HepG2 (cell line): ENCODE measurements around the gene DSEL. TPM values are rescaled to one million over a fixed set of nuclear protein-coding genes. Genes with fewer than 3 reads are reported as not detected.

Experiments
- ATAC-seq: fragments of 200-7000 bp; cut with Tn5 transposase; 3 replicates; pipeline ENCODE4 v1.9.1; 2020; ENCODE audit warnings: mild to moderate bottlenecking, moderate library complexity
- BruUV-seq: library from RNA; stranded (reverse); fragments of 400-500 nt; replicated peaks from 2 replicates; lab custom pipeline; 2021; lab: Mats Ljungman, UMichigan
- CTCF ChIA-PET: fragments of 300-600 bp; formaldehyde crosslinking; extraction: SDS; loops from one replicate; lab custom pipeline; 2021; ENCODE audit warnings: low total read pairs, inconsistent platforms, low intra/inter-chr PET ratio; lab: Yijun Ruan, JAX
- POLR2A ChIA-PET: fragments of 350-600 bp; sonication (Branson Sonifier 250); formaldehyde crosslinking; loops from one replicate; lab custom pipeline; 2020; ENCODE audit warnings: antibody characterized with exemption, inconsistent platforms; lab: Yijun Ruan, JAX
- DNase-seq: peaks from one replicate; pipeline ENCODE4 v3.0.0-alpha.2; 2015; ENCODE audit warnings: low spot score
- FAIRE-seq: peaks from 3 replicates; lab custom pipeline; 2011; peaks lifted over from hg19 to GRCh38; lab: Jason Lieb, UNC
- H2AFZ ChIP-seq: one replicate; pipeline ENCODE4 v1.6.1; 2011; ENCODE audit warnings: low read length, inconsistent platforms
- H3K27ac ChIP-seq: fragments of 300-600 bp; 3 replicates; pipeline ENCODE4 v1.8.0; 2011; ENCODE audit warnings: mixed run types, mild to moderate bottlenecking, mixed read lengths, low read length, inconsistent platforms; ENCODE audit not compliant: insufficient read depth; ENCODE audit errors: extremely low read length
- H3K27me3 ChIP-seq, 2 experiments: fragments of 200-600 bp in 1 of 2; 2 replicates in 1 of 2; 3 replicates in 1 of 2; pipeline versions ENCODE4 v1.6.0 to v1.8.0; 2011; ENCODE audit warnings: low read length in 2 of 2, mild to moderate bottlenecking in 2 of 2, moderate library complexity in 2 of 2, inconsistent platforms in 1 of 2; ENCODE audit not compliant: insufficient read depth in 2 of 2, control insufficient read depth in 1 of 2
- H3K36me3 ChIP-seq, 2 experiments: fragments of 200-600 bp in 1 of 2; replicated peaks in 1 of 2; 2 replicates in 1 of 2; 3 replicates in 1 of 2; pipeline versions ENCODE4 v1.5.1 to v1.8.0; 2011; ENCODE audit warnings: low read length in 2 of 2, inconsistent platforms in 1 of 2; ENCODE audit not compliant: insufficient read depth in 2 of 2, control insufficient read depth in 1 of 2
- H3K4me1 ChIP-seq: 2 replicates; pipeline ENCODE4 v1.5.1; 2012; ENCODE audit warnings: low read length, inconsistent platforms; ENCODE audit not compliant: insufficient read depth
- H3K4me2 ChIP-seq: 2 replicates; pipeline ENCODE4 v1.6.0; 2011; ENCODE audit warnings: low read depth, low read length, inconsistent platforms
- H3K4me3 ChIP-seq, 3 experiments: fragments of 200-600 bp in 1 of 3; sonication (generic), shearing (Covaris generic) in 1 of 3; replicated peaks in 1 of 3; 2 replicates each; pipeline ENCODE4 v1.5.1; 2011 to 2016; ENCODE audit warnings: low read length in 3 of 3, inconsistent platforms in 2 of 3, low read depth in 2 of 3, mild to moderate bottlenecking in 2 of 3, control low read depth in 1 of 3, mixed read lengths in 1 of 3; ENCODE audit not compliant: insufficient read depth in 1 of 3
- H3K79me2 ChIP-seq: one replicate; pipeline ENCODE4 v1.6.1; 2011; ENCODE audit warnings: low read length, inconsistent platforms; ENCODE audit not compliant: insufficient read depth
- H3K9ac ChIP-seq: 2 replicates; pipeline ENCODE4 v1.6.0; 2011; ENCODE audit warnings: mild to moderate bottlenecking, low read depth, low read length, inconsistent platforms; ENCODE audit not compliant: insufficient read depth
- H3K9me3 ChIP-seq: 2 replicates; pipeline ENCODE4 v1.5.1; 2012; ENCODE audit warnings: mild to moderate bottlenecking, low read length
- H4K20me1 ChIP-seq: 2 replicates; pipeline ENCODE4 v1.6.0; 2011; ENCODE audit warnings: inconsistent platforms, mild to moderate bottlenecking, low read length, moderate library complexity; ENCODE audit not compliant: insufficient read depth
- BHLHE40 ChIP-seq: IDR thresholded peaks from 2 replicates; pipeline ENCODE4 v1.6.1; 2011; ENCODE audit warnings: low read length, improper control_type of control experiment
- ZFY ChIP-seq: sonication (generic); formaldehyde crosslinking; IDR thresholded peaks from 2 replicates; pipeline ENCODE4 v1.4.0; 2020; ENCODE audit warnings: missing genetic modification reagents
- ZKSCAN5 ChIP-seq: sonication (generic); formaldehyde crosslinking; IDR thresholded peaks from 2 replicates; pipeline ENCODE4 v1.5.1; 2020; ENCODE audit warnings: mild to moderate bottlenecking, missing genetic modification reagents
- ZNF234 ChIP-seq: sonication (generic); formaldehyde crosslinking; conservative IDR thresholded peaks from 2 replicates; pipeline ENCODE4 v1.5.1; 2020; ENCODE audit warnings: mild to moderate bottlenecking, missing genetic modification reagents
- ZNF484 ChIP-seq: sonication (generic); formaldehyde crosslinking; IDR thresholded peaks from 2 replicates; pipeline ENCODE4 v1.5.1; 2020; ENCODE audit warnings: mild to moderate bottlenecking, low read depth, missing genetic modification reagents, borderline replicate concordance
- WGBS: methylation state at CpG from one replicate; pipeline ENCODE4 v1.1.6; 2017; ENCODE audit warnings: low lambda C conversion rate; 5-methylcytosine and 5-hydroxymethylcytosine counted together
- in situ Hi-C: cut with HindIII; loops from 2 replicates; pipeline ENCODE4 v1.10.0; 2017; ENCODE audit warnings: low pct_unique_long_range_greater_than_20kb; ENCODE audit not compliant: extremely low pct_ligation_motif_present
- intact Hi-C: fragments of 100-400 bp; cut with micrococcal nuclease; formaldehyde crosslinking; loops from one replicate; pipeline ENCODE4 v1.10.0; 2022; ENCODE audit not compliant: unreplicated experiment
- polyA plus RNA-seq, 8 experiments: library from polyadenylated mRNA; depleted of rRNA in 3 of 8; stranded (reverse) in 7 of 8; unstranded in 1 of 8; fragments of >200 nt; fragmentation: Illumina TruSeq in 4 of 8; extraction: Trizol in 4 of 8; gene quantifications; 2 replicates each; pipeline versions ENCODE4 v1.2.1 to v1.2.3, GENCODE V29; 2011 to 2016; ENCODE audit warnings: low read depth in 4 of 8, missing spikeins in 1 of 8, mixed read lengths in 1 of 8; ENCODE audit not compliant: insufficient read depth in 1 of 8
- total RNA-seq, 5 experiments: library from RNA; depleted of rRNA; stranded (reverse); fragments of >200 nt; fragmentation: Illumina TruSeq; extraction: Trizol; gene quantifications; 2 replicates each; pipeline ENCODE4 v1.2.3, GENCODE V29; 2016; ENCODE audit warnings: low read depth in 1 of 5
- TF ChIP-seq, protein P1 (sequence below): sonication (generic); formaldehyde crosslinking; conservative IDR thresholded peaks from 2 replicates; pipeline ENCODE4 v1.4.0; 2020; ENCODE audit warnings: missing genetic modification reagents

Gene DSEL
- total and polyA plus RNA-seq, 2 of the 13 experiments (the other 11 are each of a cell fraction or from before 2014, with no cell fraction given): 0.07 to 0.11 TPM

DNA sequence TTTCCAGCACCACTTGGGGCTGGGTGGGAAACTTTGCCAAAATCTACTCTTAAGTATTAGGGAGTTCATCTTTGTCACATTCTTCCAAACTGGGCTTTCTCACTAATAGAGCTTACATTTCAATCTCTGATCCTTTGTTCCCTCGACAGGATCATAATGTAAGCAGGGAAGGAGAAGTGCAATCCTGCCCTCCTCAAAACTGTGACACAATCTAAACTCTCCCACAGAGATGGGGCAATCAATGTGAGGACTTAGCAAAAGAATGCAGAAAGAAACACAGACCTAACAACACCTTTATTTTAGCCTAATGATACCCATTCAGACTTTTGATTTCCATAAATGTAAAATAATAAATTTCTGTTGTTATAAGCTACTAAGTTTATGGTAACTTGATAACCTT, 40.8 kb downstream of the DSEL start (continued):
- no peak for TF ChIP-seq ZKSCAN5

DNA sequence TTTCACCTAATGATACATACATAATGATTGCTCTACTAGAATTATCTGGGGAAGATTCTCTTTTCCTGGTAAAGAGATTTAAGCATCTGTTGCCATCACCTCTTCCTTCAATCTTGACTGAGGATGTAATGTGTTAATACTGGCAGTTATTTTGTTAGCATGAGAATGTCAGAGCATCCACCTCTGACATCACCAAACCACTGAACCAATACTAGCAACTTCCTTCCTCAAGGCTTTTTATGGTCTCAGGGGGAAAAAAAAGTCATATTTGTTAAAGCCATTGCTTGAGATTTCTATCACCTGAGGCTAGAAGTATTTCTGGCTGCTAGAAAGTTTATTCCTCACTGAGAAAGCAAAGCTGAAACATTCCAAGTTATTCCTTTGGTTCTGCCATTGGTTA, 48.5 kb downstream of the DSEL start:
- BruUV-seq: no TSS peak
- Histone ChIP-seq H3K9me3 (no peaks in the 10 kb centered on the region), H3K4me3 (no peak overlapping the region), H3K79me2 (no peaks in the 10 kb centered on the region), H3K4me1 (no peaks in the 10 kb centered on the region), H3K27me3 (no peaks in the 10 kb centered on the region), H3K36me3 (no peaks in the 10 kb centered on the region), H2AFZ (no peak overlapping the region), H3K4me2 (no peak overlapping the region), H3K9ac (no peak overlapping the region), H4K20me1 (no peaks in the 10 kb centered on the region)
- intact Hi-C loops (no loop called here), in situ Hi-C loops (no loop called here)
- ATAC-seq (no peak), FAIRE-seq (no peak), DNase-seq (no peak)
- ChIA-PET CTCF (no interaction called here), POLR2A (no interaction called here)
- TF ChIP-seq, protein P1, sequence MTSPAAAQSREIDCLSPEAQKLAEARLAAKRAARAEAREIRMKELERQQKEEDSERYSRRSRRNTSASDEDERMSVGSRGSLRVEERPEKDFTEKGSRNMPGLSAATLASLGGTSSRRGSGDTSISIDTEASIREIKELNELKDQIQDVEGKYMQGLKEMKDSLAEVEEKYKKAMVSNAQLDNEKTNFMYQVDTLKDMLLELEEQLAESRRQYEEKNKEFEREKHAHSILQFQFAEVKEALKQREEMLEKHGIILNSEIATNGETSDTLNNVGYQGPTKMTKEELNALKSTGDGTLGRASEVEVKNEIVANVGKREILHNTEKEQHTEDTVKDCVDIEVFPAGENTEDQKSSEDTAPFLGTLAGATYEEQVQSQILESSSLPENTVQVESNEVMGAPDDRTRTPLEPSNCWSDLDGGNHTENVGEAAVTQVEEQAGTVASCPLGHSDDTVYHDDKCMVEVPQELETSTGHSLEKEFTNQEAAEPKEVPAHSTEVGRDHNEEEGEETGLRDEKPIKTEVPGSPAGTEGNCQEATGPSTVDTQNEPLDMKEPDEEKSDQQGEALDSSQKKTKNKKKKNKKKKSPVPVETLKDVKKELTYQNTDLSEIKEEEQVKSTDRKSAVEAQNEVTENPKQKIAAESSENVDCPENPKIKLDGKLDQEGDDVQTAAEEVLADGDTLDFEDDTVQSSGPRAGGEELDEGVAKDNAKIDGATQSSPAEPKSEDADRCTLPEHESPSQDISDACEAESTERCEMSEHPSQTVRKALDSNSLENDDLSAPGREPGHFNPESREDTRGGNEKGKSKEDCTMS (CRISPR knock-in tag): no peak
- TF ChIP-seq ZNF484 (CRISPR knock-in tag): no peak
- TF ChIP-seq, all 625 proteins: peak for 0
- no peak overlapping the region for H3K27ac ChIP-seq

DNA sequence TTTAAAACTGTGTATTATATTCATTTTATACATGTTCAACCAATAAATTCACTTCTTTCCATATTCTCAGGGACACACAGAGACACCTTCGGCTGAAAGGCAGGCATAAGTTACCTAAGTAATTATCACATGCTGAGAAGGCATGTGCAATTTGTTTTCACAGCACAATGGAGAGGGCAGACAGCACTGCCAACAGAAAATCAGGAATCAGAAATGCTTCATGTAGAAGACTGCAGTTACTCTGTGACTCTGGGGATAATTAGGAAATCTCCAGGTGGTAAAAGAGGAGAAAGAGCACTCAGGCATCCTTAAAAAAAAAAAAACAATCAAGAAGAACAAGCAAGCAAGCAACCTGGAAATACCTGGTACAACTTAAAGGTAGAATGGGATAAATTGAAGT, 49.3 kb downstream of the DSEL start:
- ATAC-seq (no peak), DNase-seq (no peak), FAIRE-seq (no peak)
- TF ChIP-seq ZFY (CRISPR knock-in tag): no peak
- TF ChIP-seq BHLHE40: no peak
- TF ChIP-seq ZNF234: no peak
- no peak overlapping the region for H3K27ac ChIP-seq
- in situ Hi-C loops (no loop called here), intact Hi-C loops (no loop called here)
- no TSS peak for BruUV-seq
- ChIA-PET CTCF (no interaction called here), POLR2A (no interaction called here)
- no peak overlapping the region for H3K9ac ChIP-seq
- no peaks in the 10 kb centered on the region for H4K20me1 ChIP-seq
- no peaks in the 10 kb centered on the region for H3K27me3 ChIP-seq
- H2AFZ ChIP-seq: no peak overlapping the region
- H3K4me1 ChIP-seq: no peaks in the 10 kb centered on the region
- H3K36me3 ChIP-seq: no peaks in the 10 kb centered on the region
- H3K4me3 ChIP-seq: no peak overlapping the region
- H3K9me3 ChIP-seq: no peaks in the 10 kb centered on the region
- H3K79me2 ChIP-seq: no peaks in the 10 kb centered on the region
- no peak overlapping the region for H3K4me2 ChIP-seq
- 0% methylated on average over 1 of the region's 1 CpG for WGBS
